DND-41 (cell line): Measurements from ENCODE around the gene AATK.

Experiments used
- CTCF ChIP-seq: IDR thresholded peaks from 2 replicates; pipeline ENCODE4 v1.5.1; 2012; ENCODE audit warnings: borderline replicate concordance, low read length, moderate library complexity, mild to moderate bottlenecking; ENCODE audit not compliant: poor library complexity, severe bottlenecking; ENCODE audit errors: extremely low read depth
- EZH2 ChIP-seq: IDR thresholded peaks from 3 replicates; pipeline ENCODE4 v1.6.1; 2012; ENCODE audit warnings: borderline replicate concordance, low read depth, mild to moderate bottlenecking, moderate library complexity, low read length, inconsistent platforms; ENCODE audit not compliant: severe bottlenecking

GRCh38 chr17:81084680-81085419 lies 81.2 kb downstream of the AATK start:
- no peak for TF ChIP-seq CTCF
- no peak for TF ChIP-seq EZH2
